ENCODE data around the gene C6orf15. TPM values are rescaled to one million over a fixed set of nuclear protein-coding genes. Genes with fewer than 3 reads are reported as not detected.

Gene C6orf15
- total RNA-seq, result not detected

- DNase-seq (ENCODE audit: low read depth in 2 of 3, low spot score in 2 of 3), result no peak
Measured at GRCh38 chr6:31112478-31112877, at the start of gene C6orf15. C6orf15 (minus strand) TSS chr6:31112575; CDS start chr6:31112555, 20 bp downstream.

DNA sequence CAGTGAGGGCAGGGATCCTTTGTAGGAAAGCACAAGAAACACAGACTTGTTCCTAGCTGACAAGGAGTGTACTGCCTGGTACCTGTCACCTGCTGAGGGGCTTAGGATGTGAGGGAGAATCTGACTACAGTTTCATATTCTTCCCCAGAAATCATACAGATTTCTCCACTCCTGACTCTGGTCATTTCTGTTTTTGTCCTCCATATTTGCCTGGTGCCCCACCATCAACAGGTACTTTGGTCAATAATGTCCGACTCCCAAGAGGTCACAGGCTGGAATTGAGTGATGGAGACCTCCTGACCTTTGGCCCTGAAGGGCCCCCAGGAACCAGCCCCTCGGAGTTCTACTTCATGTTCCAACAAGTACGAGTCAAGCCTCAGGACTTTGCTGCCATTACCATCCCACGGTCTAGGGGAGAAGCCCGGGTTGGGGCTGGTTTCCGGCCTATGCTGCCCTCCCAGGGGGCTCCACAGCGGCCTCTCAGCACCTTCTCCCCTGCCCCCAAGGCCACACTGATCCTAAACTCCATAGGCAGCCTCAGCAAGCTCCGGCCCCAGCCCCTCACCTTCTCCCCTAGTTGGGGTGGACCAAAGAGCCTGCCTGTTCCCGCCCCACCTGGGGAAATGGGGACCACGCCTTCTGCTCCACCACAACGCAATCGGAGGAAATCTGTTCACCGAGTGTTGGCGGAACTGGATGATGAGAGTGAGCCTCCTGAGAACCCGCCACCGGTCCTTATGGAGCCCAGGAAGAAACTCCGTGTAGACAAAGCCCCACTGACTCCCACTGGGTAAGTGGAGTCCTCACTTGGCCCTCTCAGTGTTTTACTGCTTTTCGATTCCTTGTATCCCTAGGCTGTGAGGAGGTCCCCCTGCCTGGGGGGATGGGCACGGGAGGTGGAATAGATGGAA is 49.1 kb upstream of the C6orf15 start:
- no peak for DNase-seq (ENCODE audit: low read depth in 2 of 3, low spot score in 2 of 3)

- DNase-seq (ENCODE audit: low read depth in 2 of 3, low spot score in 2 of 3), result peak in 2 of 3 donors; percentile 10 to 20
Measured at GRCh38 chr6:31158863-31159855, 46.8 kb upstream of the C6orf15 start.

DNA sequence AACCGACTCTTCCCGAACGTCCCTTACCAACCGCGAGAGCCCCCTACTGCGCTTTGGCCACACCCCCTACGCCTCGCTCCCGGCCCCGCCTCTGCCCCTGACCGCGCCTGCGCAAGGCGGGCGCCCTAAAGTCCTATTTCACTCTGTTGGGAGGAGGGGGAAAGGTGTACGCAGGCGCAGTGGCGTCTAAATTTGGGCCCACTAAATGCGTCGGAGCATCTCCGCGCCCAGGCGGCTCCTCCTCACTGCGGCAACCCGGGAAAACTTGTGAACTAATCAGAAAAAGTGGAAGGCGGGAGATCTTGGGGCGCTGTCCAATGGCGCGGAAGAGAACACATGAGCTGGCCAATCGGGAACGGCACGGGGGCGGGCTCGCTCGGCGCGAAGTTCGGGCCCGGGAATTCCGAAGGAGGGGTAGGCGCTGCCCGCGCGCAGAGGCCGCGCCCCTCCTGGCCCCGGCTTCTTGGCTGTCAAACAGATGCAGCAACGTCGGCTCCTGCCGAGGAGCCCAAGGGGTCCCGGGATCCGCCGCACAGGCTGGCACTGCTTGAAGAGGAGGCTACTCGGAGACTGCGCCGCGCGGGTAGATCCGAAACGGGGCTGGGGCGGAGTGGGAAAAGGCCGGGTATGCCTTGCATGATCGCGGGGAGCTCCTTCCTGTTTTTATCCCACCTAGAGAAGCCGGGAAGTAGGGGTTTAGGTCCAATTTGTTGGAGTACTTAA is 45.9 kb upstream of the C6orf15 start, which contains the start of gene TCF19:
Gene TCF19, plus strand, starts transcription at position 450 of the 723 bp plus-strand sequence. CDS start 881 bp downstream, outside the sequence.
- DNase-seq (ENCODE audit: low read depth in 2 of 3, low spot score in 2 of 3), result peak; percentile 96 to 100 (median 99)

- no peak for DNase-seq (ENCODE audit: low read depth in 2 of 3, low spot score in 2 of 3)
Measured at GRCh38 chr6:31157513-31158139, 45.3 kb upstream of the C6orf15 start, which contains the start of gene CCHCR1. CCHCR1 (minus strand) TSS chr6:31157802; CDS start chr6:31157600, 202 bp downstream.

DNA sequence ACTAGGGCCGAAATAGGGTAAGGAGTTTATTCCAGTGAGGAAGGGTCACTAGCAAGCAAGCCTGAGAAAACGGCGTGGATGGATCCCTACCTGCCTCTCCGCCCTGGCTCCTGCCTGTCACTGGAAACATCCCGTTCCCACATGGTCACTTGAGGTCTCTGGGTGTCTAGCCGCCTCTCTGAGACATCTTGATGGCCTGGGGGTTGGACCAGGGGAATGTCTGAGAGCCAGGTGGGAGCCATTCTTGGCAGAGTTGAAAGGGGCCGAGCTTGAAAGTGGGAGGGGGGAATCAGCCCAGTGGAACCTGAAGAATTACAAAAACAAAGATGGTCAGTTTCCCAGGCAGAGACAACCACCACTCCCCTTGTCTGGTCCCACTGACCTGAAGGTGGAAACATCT is 44.3 kb upstream of the C6orf15 start:
- no peak for DNase-seq (ENCODE audit: low read depth in 2 of 3, low spot score in 2 of 3)

GRCh38 chr6:31154436-31154835 is 42.1 kb upstream of the C6orf15 start:
- DNase-seq (ENCODE audit: low read depth in 2 of 3, low spot score in 2 of 3), result no peak

GRCh38 chr6:31152781-31153180 is 40.4 kb upstream of the C6orf15 start:
- no peak for DNase-seq (ENCODE audit: low read depth in 2 of 3, low spot score in 2 of 3)

DNA sequence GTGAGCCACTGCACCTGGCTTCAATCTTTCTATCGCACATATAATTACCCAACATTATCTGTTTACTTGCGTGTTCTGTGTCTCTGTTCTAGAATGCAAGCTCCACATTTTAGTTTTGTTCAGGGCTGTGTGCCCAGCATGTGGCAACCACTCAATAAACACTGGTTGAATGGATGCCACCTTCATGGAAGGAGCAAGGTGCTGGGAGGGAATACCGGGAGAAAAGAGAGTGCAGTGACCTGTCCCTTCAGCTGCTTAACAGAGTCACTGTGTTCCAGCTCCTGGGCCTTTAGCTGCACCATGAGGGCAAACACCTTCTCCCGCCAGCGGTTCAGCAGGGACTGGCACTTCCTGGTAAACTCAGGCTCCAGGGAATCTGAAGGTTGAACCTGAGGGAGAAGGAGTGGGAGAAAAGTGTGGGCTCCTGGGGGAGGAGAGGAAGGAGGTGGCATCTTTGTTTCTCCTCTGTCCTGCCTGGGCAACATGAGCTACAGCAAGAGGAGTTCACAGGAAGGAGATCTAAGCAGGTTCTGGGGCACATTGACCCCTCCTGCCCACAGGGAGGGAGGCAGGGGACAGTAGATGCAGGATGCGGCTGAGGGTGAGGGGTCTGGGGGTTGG is 37.6 kb upstream of the C6orf15 start:
- no peak for DNase-seq (ENCODE audit: low read depth in 2 of 3, low spot score in 2 of 3)

DNA sequence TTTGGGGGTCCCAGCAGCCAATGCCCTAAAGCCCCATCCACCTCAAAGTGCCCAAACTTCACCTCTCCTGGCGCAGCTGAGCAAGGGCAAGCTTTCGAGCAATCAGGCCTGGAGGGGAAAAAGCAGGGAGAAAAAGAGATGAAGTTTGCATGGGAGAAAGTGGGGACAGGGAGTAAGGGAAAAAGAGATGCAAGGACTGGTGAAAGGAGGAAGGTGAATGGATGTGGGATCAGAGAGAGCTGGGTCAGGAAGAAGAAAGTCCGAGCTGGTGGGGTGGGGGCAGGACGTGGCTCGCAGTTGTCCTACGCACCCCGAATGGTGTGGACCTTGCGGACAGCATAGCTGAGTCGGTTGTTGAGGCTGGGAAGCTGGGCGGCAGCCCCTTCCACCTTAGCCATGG is 33.0 kb upstream of the C6orf15 start:
- no peak for DNase-seq (ENCODE audit: low read depth in 2 of 3, low spot score in 2 of 3)

DNA sequence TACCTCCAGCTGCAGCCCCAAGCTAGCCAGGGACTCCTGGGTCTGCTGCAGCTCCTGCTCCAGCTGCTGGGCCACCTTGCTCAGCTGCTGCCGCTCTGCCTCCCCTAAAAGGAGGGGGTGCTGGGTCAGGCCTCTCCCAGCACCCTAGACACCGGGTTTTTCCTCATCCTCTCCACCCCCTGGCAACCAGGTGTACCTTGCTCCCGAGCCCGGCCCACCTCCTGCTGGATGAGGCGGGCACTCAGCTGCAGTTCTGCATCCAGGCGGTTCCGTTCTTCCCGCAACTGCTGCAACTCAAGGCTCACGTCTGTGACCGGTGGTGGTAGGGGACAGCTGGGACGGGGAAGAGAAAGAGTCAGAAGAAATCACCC is 32.6 kb upstream of the C6orf15 start:
- DNase-seq (ENCODE audit: low read depth in 2 of 3, low spot score in 2 of 3), result no peak

- no peak for DNase-seq (ENCODE audit: low read depth in 2 of 3, low spot score in 2 of 3)
Measured at GRCh38 chr6:31144296-31144969, 32.1 kb upstream of the C6orf15 start.

DNA sequence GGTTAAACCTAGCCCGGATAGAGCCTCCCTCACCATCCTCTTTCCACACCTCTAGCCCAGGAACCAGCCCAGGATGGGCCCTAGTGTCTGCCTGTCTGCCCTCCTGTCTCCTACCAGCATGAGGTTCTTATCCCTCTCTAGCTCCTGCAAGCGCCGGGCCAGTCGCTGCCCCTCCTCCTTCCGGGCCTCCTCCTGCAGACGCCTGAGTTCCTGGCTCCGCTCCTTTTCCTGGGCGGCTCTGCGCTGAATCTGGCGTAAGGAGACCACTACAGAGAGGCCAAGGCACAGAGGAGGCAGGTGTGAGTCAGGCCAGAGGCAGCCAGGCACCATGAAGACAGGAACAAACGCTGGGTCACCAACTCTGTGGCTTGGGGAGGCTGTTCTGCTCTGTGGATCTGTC is 30.8 kb upstream of the C6orf15 start:
- DNase-seq (ENCODE audit: low read depth in 2 of 3, low spot score in 2 of 3), result no peak

GRCh38 chr6:31142361-31142761 is 30.0 kb upstream of the C6orf15 start:
- DNase-seq (ENCODE audit: low read depth in 2 of 3, low spot score in 2 of 3), result no peak

GRCh38 chr6:31140643-31141042 is 28.3 kb upstream of the C6orf15 start:
- DNase-seq (ENCODE audit: low read depth in 2 of 3, low spot score in 2 of 3), result no peak

DNA sequence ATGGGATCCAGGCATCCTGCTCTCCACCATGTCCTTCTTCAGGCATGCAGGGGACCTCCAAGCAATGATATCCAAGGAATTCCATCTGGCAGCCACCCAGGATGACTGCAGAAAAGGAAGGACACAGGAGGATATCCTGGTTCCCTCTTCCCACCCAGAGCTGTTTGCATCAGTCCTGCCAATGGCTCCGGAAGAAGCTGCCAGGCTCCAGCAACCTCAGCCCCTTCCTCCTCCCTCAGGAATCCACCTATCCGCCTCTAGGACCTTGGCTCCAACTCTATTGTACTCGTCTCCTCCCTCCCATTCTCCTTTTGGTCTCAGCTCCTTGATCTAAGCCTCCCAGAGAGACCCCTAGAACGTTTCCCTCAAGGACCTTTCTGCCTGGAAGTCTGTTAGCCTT is 27.2 kb upstream of the C6orf15 start:
- no peak for DNase-seq (ENCODE audit: low read depth in 2 of 3, low spot score in 2 of 3)

- DNase-seq (ENCODE audit: low read depth in 2 of 3, low spot score in 2 of 3), result no peak
Measured at GRCh38 chr6:31138982-31139381, 26.6 kb upstream of the C6orf15 start, which contains the start of gene PSORS1C2. PSORS1C2 (minus strand) TSS chr6:31139066; CDS start chr6:31139026, 40 bp downstream.

DNA sequence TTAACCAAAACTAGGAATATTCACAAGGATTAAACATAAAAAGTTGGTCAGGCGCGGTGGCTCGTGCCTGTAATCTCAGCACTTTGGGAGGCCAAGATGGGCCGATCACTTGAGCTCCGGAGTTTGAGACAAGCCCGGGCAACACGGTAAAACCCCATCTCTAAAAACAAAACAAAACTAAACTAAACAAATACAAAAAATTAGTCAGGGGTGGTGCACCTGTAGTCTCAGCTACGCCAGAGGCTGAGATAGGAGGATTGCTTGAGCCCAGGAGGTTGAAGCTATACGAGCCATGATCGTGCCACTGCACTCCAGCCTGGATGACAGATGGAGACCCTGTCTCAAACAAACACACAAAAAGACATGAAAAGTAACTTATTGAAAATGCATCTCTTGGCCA is 23.3 kb upstream of the C6orf15 start:
- no peak for DNase-seq (ENCODE audit: low read depth in 2 of 3, low spot score in 2 of 3)

GRCh38 chr6:31132806-31133205 is 20.4 kb upstream of the C6orf15 start:
- no peak for DNase-seq (ENCODE audit: low read depth in 2 of 3, low spot score in 2 of 3)

All from hematopoietic multipotent progenitor cell (in vitro differentiated cells).